HEK293T (cell line): ENCODE data around the gene SORCS3.

ENCODE experiments used
- CTCF ChIA-PET: fragments of 350-600 bp; formaldehyde crosslinking; extraction: SDS; loops from one replicate; lab custom pipeline; 2021; ENCODE audit warnings: antibody characterized with exemption, inconsistent platforms; lab: Yijun Ruan, JAX
- POLR2A ChIA-PET: fragments of 350-600 bp; formaldehyde crosslinking; extraction: SDS; loops from one replicate; lab custom pipeline; 2020; ENCODE audit warnings: antibody characterized with exemption, inconsistent platforms; lab: Yijun Ruan, JAX
- DNase-seq: peaks from one replicate; pipeline ENCODE4 v3.0.0; 2012; ENCODE audit warnings: mixed read lengths; ENCODE audit errors: extremely low spot score
- ARNT ChIP-seq: fragments of 450-650 bp; IDR thresholded peaks from 2 replicates; pipeline ENCODE4 v1.6.1; 2017; ENCODE audit warnings: mild to moderate bottlenecking
- BHLHE40 ChIP-seq: fragments of 450-650 bp; IDR thresholded peaks from 2 replicates; pipeline ENCODE4 v1.6.1; 2016; ENCODE audit warnings: mild to moderate bottlenecking, moderate library complexity, borderline replicate concordance
- CTBP1 ChIP-seq: fragments of 450-650 bp; IDR thresholded peaks from 2 replicates; pipeline ENCODE4 v1.6.1; 2016; ENCODE audit warnings: borderline replicate concordance
- ELF4 ChIP-seq: fragments of 450-650 bp; IDR thresholded peaks from 2 replicates; pipeline ENCODE4 v1.6.1; 2017; ENCODE audit warnings: antibody characterized with exemption
- FOXA1 ChIP-seq: fragments of 450-650 bp; IDR thresholded peaks from 2 replicates; pipeline ENCODE4 v1.6.1; 2016; ENCODE audit warnings: mild to moderate bottlenecking
- FOXK2 ChIP-seq: fragments of 450-650 bp; IDR thresholded peaks from 2 replicates; pipeline ENCODE4 v1.6.1; 2016; ENCODE audit warnings: mild to moderate bottlenecking
- FOXM1 ChIP-seq: fragments of 450-650 bp; IDR thresholded peaks from 2 replicates; pipeline ENCODE4 v1.6.1; 2017; ENCODE audit warnings: mild to moderate bottlenecking, borderline replicate concordance
- HDGF ChIP-seq: fragments of 450-650 bp; IDR thresholded peaks from 2 replicates; pipeline ENCODE4 v1.6.1; 2017; ENCODE audit warnings: antibody characterized with exemption, borderline replicate concordance
- L3MBTL2 ChIP-seq: fragments of 450-650 bp; conservative IDR thresholded peaks from 2 replicates; pipeline ENCODE4 v1.6.1; 2016; ENCODE audit warnings: mild to moderate bottlenecking
- LEF1 ChIP-seq: fragments of 450-650 bp; IDR thresholded peaks from 2 replicates; pipeline ENCODE4 v1.6.1; 2017; ENCODE audit warnings: mild to moderate bottlenecking, borderline replicate concordance
- NFRKB ChIP-seq: fragments of 450-650 bp; IDR thresholded peaks from 2 replicates; pipeline ENCODE4 v1.6.1; 2016; ENCODE audit warnings: mild to moderate bottlenecking, moderate library complexity
- SP1 ChIP-seq: fragments of 450-650 bp; IDR thresholded peaks from 2 replicates; pipeline ENCODE4 v1.6.1; 2017
- SUZ12 ChIP-seq: fragments of 450-650 bp; IDR thresholded peaks from 2 replicates; pipeline ENCODE4 v1.6.1; 2016; ENCODE audit warnings: mild to moderate bottlenecking
- TARDBP ChIP-seq: fragments of 450-650 bp; IDR thresholded peaks from 2 replicates; pipeline ENCODE4 v1.6.1; 2016
- ZNF384 ChIP-seq: fragments of 450-650 bp; IDR thresholded peaks from 2 replicates; pipeline ENCODE4 v1.6.1; 2016
- TF ChIP-seq, protein P1 (sequence below): fragments of 450-650 bp; IDR thresholded peaks from 2 replicates; pipeline ENCODE4 v1.6.1; 2016

SORCS3 gene

DNA sequence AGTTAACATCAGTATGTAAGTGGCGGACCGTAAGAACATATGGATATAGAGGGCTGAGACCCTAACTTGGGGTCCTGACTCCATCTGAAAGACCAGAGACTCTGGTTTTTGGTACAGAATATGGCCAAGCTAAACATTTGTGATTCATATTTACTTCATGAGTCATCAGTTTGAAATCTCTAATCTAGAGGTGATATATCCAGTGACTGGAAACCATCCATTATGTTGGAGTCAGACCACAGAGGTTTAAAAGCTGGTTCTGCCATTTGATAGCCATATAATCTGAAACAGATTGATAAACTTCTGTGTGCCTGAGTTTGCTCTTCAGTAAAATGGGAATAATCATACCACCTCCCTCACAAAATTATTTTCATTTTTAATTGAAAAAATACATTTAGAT, 505.3 kb downstream of the SORCS3 start:
- CTCF ChIA-PET = no interaction called here
- POLR2A ChIA-PET = no interaction called here
- TF ChIP-seq ELF4 (no peak), BHLHE40 (no peak), FOXK2 (no peak), FOXM1 (no peak), CTBP1 (no peak), SP1 (no peak), SUZ12 (no peak), NFRKB (no peak), HDGF (no peak), LEF1 (no peak)
- no peak for DNase-seq

DNA sequence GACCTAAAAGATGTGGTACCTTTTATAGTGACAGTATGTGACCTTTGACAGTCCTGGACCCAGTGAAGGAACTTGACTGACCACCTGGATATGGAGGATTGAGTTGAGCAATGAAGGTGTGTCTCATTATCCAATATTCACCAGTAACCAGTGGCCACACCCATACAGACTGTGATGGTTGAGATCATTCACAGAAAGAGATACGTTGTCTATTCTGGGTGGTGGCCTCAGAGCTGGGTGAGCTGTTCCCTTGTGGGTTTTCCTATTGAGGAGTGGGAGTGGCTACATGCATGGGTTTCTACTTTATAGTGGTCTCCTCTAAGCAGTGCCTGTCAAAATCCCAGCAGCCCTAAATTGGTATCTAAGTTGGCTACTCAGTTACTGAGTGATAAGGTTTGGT, 507.4 kb downstream of the SORCS3 start:
- DNase-seq = no peak
- no peak for TF ChIP-seq TARDBP
- TF ChIP-seq FOXA1 = no peak
- no peak for TF ChIP-seq LEF1
- no peak for TF ChIP-seq CTBP1
- TF ChIP-seq, protein P1, sequence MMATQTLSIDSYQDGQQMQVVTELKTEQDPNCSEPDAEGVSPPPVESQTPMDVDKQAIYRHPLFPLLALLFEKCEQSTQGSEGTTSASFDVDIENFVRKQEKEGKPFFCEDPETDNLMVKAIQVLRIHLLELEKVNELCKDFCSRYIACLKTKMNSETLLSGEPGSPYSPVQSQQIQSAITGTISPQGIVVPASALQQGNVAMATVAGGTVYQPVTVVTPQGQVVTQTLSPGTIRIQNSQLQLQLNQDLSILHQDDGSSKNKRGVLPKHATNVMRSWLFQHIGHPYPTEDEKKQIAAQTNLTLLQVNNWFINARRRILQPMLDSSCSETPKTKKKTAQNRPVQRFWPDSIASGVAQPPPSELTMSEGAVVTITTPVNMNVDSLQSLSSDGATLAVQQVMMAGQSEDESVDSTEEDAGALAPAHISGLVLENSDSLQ = no peak
- TF ChIP-seq ZNF384 = no peak
- no peak for TF ChIP-seq NFRKB
- no peak for TF ChIP-seq SUZ12
- no peak for TF ChIP-seq ARNT
- TF ChIP-seq BHLHE40 = no peak
- TF ChIP-seq SP1 = no peak
- no peak for TF ChIP-seq ELF4
- no peak for TF ChIP-seq FOXK2
- TF ChIP-seq HDGF = no peak
- POLR2A ChIA-PET = no interaction called here
- CTCF ChIA-PET = no interaction called here

DNA sequence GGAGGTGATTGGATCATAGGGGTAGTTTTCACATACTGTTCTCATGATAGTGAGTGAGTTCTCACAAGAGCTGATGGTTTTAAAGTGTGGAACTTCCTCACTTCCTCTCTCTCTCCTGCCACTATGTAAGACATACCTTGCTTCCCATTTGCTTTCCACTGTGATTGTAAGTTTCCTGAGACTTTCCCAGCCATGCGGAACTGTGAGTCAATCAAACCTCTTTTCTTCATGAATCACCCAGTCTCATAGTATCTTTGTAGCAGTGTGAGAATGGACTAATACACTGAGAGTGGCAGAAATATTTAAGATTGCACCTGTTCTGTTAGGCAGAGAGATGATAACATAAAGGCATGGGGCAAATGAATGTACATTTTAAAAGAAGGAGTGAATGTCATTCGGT, 507.8 kb downstream of the SORCS3 start:
- CTCF ChIA-PET = no interaction called here
- TF ChIP-seq L3MBTL2 (no peak), CTBP1 (no peak), TARDBP (no peak), BHLHE40 (no peak), ELF4 (no peak), ARNT (no peak), FOXK2 (no peak), HDGF (no peak), LEF1 (no peak), ZNF384 (no peak), FOXA1 (no peak), SP1 (no peak), FOXM1 (no peak), SUZ12 (no peak), NFRKB (no peak)
- TF ChIP-seq, protein P1 = no peak
- POLR2A ChIA-PET = no interaction called here
- no peak for DNase-seq

DNA sequence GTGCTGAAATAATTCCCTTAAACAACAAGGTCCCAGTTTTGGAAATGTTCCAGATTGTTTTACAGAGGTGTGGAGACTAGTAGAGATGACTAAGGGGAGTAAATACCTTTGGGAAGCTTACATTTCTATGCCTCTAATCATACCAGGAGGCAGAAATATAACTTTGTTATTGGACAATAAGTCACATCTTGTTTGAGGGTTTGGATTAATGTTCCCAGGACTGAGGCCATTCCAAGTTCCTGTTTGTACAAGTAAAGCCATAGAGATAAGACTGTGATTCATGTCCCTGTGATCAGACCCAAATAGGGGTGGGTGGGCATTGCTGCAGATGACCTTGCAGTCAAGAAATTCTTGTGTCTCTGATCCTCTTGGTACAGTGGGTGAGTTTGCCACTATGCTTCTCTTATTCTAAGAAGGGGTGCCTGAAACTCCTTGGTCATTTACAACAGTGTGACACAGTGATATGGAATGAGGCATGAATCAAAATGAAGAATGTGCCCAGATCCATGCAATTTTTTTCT, 508.3 kb downstream of the SORCS3 start:
- TF ChIP-seq BHLHE40 (no peak), ARNT (no peak), ZNF384 (no peak), L3MBTL2 (no peak), TARDBP (no peak), SP1 (no peak), ELF4 (no peak), FOXK2 (no peak), NFRKB (no peak), LEF1 (no peak), CTBP1 (no peak), SUZ12 (no peak), HDGF (no peak), FOXA1 (no peak), FOXM1 (no peak)
- TF ChIP-seq, protein P1 = no peak
- POLR2A ChIA-PET = no interaction called here
- no peak for DNase-seq
- CTCF ChIA-PET = no interaction called here

DNA sequence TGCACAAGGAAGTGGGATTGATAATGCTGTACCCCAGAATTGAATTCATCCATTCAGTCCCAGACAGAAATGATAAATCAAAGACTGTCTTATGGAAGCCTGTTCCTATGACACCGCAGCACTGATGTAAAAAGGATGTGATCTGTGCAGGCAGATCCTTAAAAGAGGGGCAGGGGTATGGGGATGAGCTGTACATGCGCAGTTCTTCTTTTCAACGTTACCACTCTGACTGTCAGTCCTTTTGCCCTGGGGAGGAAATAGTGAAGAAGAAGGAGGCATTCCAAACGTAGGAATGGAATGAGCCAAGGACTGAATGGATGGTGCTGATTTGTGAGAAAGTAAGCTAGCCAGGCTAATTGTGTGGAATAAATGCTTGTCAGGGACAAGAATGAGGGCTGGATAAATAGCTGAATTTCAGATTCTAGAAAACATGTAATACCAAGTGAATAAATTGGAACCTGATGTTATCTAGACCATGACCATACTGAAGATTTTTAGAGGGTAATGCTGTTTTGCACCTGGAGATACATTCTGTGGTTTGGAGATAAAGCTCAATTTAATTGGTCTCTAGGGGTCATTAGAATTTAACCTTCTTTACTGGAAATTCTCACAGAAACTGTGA, 509.3 kb downstream of the SORCS3 start:
- POLR2A ChIA-PET = no interaction called here
- no peak for DNase-seq
- CTCF ChIA-PET = no interaction called here
- TF ChIP-seq NFRKB = no peak
- TF ChIP-seq ARNT = no peak
- no peak for TF ChIP-seq FOXM1
- TF ChIP-seq ELF4 = no peak
- TF ChIP-seq CTBP1 = no peak

DNA sequence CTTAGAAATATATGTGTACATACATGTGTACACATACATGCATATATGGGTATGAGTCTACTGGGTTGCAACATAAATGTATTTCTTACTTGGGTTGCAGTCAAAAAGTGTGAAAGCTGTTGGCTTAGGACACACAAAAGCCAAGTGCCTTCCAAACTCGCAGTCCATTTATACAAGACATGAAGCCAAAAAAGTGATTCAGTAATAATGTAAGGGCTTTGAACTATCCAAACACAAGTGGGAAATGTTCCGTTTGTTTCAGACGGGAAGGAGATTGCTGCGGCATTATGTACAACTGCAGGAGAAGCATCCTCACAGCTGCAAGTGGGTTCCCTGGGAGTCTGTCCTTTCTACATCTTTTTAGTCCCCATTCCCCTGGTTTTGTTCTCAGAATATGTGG, 513.6 kb downstream of the SORCS3 start:
- POLR2A ChIA-PET = no interaction called here
- TF ChIP-seq SP1 (no peak), NFRKB (no peak), FOXK2 (no peak)
- no peak for DNase-seq
- CTCF ChIA-PET = no interaction called here
